PC-9 (cell line): ENCODE data around the gene OR51L1.

Source experiments
- EZH2 ChIP-seq: fragments of 200-600 bp; sonication (generic); IDR thresholded peaks from 2 replicates; pipeline ENCODE4 v1.8.0; 2017; ENCODE audit warnings: antibody characterized with exemption, low read depth
- TF ChIP-seq, protein P1 (sequence below): fragments of 200-600 bp; sonication (generic); conservative IDR thresholded peaks from 2 replicates; pipeline ENCODE4 v1.6.1; 2017; ENCODE audit warnings: mixed run types, antibody characterized with exemption, mild to moderate bottlenecking, moderate library complexity

DNA sequence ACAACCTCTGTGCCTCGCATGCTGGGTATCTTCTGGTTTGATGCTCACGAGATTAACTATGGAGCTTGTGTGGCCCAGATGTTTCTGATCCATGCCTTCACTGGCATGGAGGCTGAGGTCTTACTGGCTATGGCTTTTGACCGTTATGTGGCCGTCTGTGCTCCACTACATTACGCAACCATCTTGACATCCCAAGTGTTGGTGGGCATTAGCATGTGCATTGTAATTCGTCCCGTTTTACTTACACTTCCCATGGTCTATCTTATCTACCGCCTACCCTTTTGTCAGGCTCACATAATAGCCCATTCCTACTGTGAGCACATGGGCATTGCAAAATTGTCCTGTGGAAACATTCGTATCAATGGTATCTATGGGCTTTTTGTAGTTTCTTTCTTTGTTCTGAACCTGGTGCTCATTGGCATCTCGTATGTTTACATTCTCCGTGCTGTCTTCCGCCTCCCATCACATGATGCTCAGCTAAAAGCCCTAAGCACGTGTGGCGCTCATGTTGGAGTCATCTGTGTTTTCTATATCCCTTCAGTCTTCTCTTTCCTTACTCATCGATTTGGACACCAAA lies 52.2 kb downstream of the OR51L1 start:
- TF ChIP-seq, protein P1, sequence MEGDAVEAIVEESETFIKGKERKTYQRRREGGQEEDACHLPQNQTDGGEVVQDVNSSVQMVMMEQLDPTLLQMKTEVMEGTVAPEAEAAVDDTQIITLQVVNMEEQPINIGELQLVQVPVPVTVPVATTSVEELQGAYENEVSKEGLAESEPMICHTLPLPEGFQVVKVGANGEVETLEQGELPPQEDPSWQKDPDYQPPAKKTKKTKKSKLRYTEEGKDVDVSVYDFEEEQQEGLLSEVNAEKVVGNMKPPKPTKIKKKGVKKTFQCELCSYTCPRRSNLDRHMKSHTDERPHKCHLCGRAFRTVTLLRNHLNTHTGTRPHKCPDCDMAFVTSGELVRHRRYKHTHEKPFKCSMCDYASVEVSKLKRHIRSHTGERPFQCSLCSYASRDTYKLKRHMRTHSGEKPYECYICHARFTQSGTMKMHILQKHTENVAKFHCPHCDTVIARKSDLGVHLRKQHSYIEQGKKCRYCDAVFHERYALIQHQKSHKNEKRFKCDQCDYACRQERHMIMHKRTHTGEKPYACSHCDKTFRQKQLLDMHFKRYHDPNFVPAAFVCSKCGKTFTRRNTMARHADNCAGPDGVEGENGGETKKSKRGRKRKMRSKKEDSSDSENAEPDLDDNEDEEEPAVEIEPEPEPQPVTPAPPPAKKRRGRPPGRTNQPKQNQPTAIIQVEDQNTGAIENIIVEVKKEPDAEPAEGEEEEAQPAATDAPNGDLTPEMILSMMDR, result no peak
- no peak for TF ChIP-seq EZH2
